GM12873 (cell line): Measurements from ENCODE around the gene TMEM263.

Experiments used
- TF ChIP-seq, protein P1 (sequence below): IDR thresholded peaks from 2 replicates; pipeline ENCODE4 v1.5.1; 2012; ENCODE audit warnings: low read depth, mild to moderate bottlenecking, moderate library complexity, low read length, control low read depth; ENCODE audit not compliant: insufficient read depth; ENCODE audit errors: missing control alignments

Gene TMEM263

DNA sequence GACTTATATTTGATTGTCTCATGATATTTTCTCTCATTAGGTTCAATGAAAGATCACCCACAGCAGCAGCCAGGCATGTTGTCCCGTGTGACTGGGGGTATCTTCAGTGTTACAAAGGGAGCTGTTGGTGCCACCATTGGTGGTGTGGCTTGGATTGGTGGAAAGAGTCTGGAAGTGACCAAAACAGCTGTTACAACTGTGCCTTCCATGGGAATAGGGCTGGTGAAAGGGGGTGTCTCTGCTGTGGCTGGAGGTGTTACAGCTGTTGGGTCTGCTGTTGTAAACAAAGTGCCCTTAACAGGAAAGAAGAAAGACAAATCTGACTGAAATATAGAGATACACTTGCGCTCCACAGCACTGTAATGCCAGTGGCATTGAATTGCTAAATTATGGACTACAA lies 15.4 kb downstream of the TMEM263 start:
- TF ChIP-seq, protein P1, sequence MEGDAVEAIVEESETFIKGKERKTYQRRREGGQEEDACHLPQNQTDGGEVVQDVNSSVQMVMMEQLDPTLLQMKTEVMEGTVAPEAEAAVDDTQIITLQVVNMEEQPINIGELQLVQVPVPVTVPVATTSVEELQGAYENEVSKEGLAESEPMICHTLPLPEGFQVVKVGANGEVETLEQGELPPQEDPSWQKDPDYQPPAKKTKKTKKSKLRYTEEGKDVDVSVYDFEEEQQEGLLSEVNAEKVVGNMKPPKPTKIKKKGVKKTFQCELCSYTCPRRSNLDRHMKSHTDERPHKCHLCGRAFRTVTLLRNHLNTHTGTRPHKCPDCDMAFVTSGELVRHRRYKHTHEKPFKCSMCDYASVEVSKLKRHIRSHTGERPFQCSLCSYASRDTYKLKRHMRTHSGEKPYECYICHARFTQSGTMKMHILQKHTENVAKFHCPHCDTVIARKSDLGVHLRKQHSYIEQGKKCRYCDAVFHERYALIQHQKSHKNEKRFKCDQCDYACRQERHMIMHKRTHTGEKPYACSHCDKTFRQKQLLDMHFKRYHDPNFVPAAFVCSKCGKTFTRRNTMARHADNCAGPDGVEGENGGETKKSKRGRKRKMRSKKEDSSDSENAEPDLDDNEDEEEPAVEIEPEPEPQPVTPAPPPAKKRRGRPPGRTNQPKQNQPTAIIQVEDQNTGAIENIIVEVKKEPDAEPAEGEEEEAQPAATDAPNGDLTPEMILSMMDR, result no peak

DNA sequence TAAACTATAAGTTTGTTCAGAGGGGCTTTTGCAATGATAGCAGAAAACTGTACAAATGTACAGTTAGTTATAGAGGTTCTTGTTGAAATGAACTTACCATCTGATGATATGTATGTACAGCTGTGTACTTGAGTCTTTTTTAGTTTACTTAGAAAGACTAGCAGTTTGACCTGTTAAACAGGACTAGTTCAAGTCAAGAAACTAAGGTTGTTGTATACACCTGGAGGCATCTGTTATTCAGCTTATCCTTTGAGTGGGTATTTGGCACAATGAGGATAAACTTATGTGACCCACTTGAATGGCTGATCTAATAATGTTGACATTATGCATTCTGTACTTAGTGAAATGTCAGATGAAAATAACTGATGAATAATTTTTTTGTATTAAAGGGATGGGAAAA lies 17.8 kb downstream of the TMEM263 start:
- TF ChIP-seq, protein P1, result no peak

DNA sequence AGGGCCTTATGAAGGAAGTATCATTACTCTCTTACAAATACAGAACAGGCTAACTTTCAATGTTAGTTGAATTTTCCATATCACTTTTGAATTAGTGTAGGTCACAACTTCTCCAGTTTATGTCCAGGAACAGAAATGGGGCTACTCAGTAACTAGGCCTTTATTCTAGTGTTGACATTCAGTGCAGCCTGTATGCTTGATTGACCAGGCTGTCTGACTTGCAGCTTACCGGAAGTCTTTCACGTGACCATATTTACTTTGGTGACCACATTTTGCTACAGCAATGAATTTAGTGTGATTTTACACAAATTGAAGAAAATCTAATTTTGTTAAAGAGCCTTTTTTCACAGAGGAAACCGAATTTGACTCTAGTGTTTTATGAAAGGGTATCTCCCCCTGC lies 18.8 kb downstream of the TMEM263 start:
- TF ChIP-seq, protein P1, result no peak

DNA sequence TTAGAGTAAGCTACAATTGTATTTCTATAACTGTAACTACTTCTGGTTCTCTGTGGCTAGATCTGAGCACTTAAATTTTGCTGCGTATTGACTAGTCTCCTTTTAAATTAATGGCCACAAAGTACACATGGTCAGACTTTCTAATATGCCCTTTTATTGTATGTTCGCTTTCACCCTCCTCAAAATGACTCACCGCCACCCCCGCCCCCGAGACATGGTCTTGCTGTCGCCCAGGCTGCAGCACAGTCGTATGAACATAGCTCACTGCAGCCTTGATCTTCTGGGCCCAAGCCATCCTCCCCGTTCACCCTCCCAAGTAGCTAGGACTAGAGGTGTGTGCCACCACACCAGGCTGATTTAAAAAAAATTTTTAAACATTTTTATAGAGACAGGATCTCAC lies 19.4 kb downstream of the TMEM263 start:
- TF ChIP-seq, protein P1, result no peak

DNA sequence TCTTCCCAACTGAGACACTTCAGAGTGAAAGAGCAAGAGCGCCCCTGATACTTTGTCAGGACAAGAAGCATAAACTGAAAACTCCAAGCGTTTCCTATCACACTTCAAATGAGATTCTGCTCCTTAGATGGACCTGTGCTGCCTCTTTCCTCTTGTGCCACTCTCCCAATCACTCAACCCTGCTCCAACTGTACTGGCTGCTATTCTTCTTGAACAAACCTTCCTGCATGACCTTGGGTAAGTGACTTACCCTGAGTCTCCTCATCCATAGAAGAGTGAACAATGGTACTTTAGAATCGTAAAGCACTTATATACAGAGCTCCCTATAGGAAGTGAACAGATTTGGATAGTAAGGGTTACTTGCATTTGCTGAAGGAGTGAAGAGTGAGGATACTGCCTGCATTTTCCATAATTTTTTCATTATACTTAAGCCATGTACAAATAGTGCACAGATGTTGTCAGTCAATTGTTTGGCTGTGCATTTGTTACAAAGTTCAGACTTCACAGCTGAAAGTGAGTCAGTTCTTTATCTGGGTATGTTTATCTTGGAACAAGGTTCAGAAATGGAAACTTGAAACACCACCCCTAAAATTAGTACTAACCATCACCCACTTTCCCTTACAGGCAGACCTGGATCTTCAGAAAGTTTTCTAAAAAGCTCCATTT lies 20.4 kb downstream of the TMEM263 start:
- TF ChIP-seq, protein P1, result no peak

DNA sequence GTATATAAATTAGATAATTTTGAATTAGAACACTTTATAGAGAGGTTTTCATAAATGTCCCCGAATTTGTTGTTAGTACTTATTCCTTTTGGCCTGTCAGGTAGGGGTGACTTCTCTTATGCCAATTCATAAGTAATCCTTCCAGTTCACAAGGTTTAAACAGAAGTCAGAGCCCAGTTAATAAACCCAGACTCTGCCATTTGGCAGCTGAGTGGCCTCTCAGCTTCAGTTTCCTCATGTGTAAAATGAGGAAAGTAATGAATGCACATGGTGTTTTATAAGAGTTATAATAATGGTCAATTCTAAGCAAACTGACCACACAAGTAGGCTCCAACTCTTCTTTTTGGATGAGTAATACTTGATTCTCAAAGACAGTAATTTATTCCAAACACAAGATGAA lies 21.0 kb downstream of the TMEM263 start:
- TF ChIP-seq, protein P1, result no peak

DNA sequence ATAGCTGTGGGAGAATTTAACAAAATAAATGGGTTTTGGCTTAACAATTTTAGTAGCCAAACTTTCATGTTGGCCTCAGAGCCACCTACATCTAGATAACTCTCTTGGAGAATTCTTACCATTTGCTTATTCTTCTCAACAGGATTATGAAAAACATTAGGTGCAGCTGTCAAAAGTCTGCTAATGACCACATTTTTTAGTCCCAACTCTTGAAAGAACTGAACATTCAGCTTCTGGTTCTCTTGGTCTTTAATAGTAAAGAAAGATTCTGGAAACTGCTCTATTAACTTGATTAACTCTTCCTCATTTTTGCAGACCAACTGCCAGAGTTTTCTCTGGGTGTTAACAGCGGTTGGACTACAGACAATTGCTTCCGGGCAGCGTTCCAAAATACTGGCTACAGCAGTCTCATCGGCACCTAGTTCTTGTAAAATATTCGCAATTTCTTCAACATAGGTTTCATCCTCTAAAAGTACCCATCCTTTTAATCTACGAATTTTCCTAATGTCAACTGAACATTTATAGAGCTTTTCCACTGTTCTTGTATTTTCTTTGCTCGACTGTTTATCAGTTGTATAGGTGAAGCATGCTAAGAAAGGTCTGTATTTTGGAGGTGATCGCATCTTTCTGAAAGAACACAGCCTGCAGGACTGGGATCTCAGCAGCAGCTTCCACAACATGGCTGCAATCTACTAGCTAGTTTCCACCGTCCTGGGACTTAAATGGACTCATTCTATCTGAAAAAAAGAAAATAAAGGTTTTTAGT lies 22.5 kb downstream of the TMEM263 start:
- TF ChIP-seq, protein P1, result no peak
